H1 (cell line): ENCODE measurements around the gene OTUD1. TPM values are rescaled to one million over a fixed set of nuclear protein-coding genes. Genes with fewer than 3 reads are reported as not detected.

Source experiments
- ASH2L ChIP-seq: fragments of 200-600, 300-600 bp; sonication (generic); IDR thresholded peaks from one replicate; pipeline ENCODE4 v1.7.1; 2017; ENCODE audit warnings: low read length
- BCL11A ChIP-seq, 2 experiments: IDR thresholded peaks; one replicate each; pipeline ENCODE4 v1.6.1; 2011; ENCODE audit warnings: low read depth in 2 of 2, low read length in 2 of 2, mild to moderate bottlenecking in 2 of 2
- CREB1 ChIP-seq: IDR thresholded peaks from 2 replicates; pipeline ENCODE4 v1.6.1; 2012; ENCODE audit warnings: inconsistent platforms
- CTCF ChIP-seq, 3 experiments: IDR thresholded peaks; 1 replicate in 2 of 3; 2 replicates in 1 of 3; pipeline versions ENCODE4 v1.5.1 to v1.6.1; 2011; ENCODE audit warnings: low read length in 3 of 3, mild to moderate bottlenecking in 3 of 3, inconsistent platforms in 2 of 3, low read depth in 1 of 3, moderate library complexity in 1 of 3; ENCODE audit not compliant: insufficient read depth in 1 of 3; ENCODE audit errors: control extremely low read depth in 1 of 3
- GABPA ChIP-seq: IDR thresholded peaks from 2 replicates; pipeline ENCODE4 v1.6.1; 2011; ENCODE audit warnings: mild to moderate bottlenecking, low read length, moderate library complexity, borderline replicate concordance; ENCODE audit not compliant: insufficient read depth
- HDAC2 ChIP-seq, 2 experiments: fragments of 300-600 bp in 1 of 2; sonication (generic) in 1 of 2; IDR thresholded peaks; 2 replicates each; pipeline ENCODE4 v1.6.1; 2011 to 2012; ENCODE audit warnings: low read depth in 2 of 2, low read length in 2 of 2, mild to moderate bottlenecking in 2 of 2, moderate library complexity in 2 of 2, borderline replicate concordance in 1 of 2, inconsistent platforms in 1 of 2
- KDM4A ChIP-seq: IDR thresholded peaks from one replicate; pipeline ENCODE4 v1.7.1; 2012; ENCODE audit warnings: low read depth, mild to moderate bottlenecking, moderate library complexity, low read length, inconsistent platforms; ENCODE audit not compliant: severe bottlenecking
- MAFK ChIP-seq: IDR thresholded peaks from 2 replicates; pipeline ENCODE4 v1.6.1; 2012; ENCODE audit warnings: low read depth, mild to moderate bottlenecking, improper control_type of control experiment, low read length
- NANOG ChIP-seq: IDR thresholded peaks from 2 replicates; pipeline ENCODE4 v1.6.1; 2011; ENCODE audit warnings: low read length, low read depth, mild to moderate bottlenecking, inconsistent platforms; ENCODE audit not compliant: insufficient read depth, poor library complexity, severe bottlenecking
- NRF1 ChIP-seq: IDR thresholded peaks from 2 replicates; pipeline ENCODE4 v1.6.1; 2011; ENCODE audit warnings: mild to moderate bottlenecking, low read depth, low read length, improper control_type of control experiment
- POLR2A ChIP-seq, 2 experiments: IDR thresholded peaks; 1 replicate in 1 of 2; 2 replicates in 1 of 2; pipeline ENCODE4 v1.6.1; 2011; ENCODE audit warnings: low read depth in 2 of 2, low read length in 2 of 2, mild to moderate bottlenecking in 2 of 2; ENCODE audit errors: control extremely low read depth in 1 of 2
- RXRA ChIP-seq: IDR thresholded peaks from 2 replicates; pipeline ENCODE4 v1.6.1; 2011; ENCODE audit warnings: low read depth, mild to moderate bottlenecking, low read length, moderate library complexity; ENCODE audit not compliant: insufficient read depth
- SIN3A ChIP-seq, 2 experiments: IDR thresholded peaks in 1 of 2; conservative IDR thresholded peaks in 1 of 2; 2 replicates each; pipeline ENCODE4 v1.6.1; 2011 to 2012; ENCODE audit warnings: low read length in 2 of 2, improper control_type of control experiment in 1 of 2, low read depth in 1 of 2, mild to moderate bottlenecking in 1 of 2
- SIX5 ChIP-seq: IDR thresholded peaks from 2 replicates; pipeline ENCODE4 v1.6.1; 2011; ENCODE audit warnings: mild to moderate bottlenecking, low read depth, low read length
- SP1 ChIP-seq: IDR thresholded peaks from 2 replicates; pipeline ENCODE4 v1.6.1; 2011; ENCODE audit warnings: low read depth, low read length
- SP2 ChIP-seq: IDR thresholded peaks from 2 replicates; pipeline ENCODE4 v1.6.1; 2012; ENCODE audit warnings: mild to moderate bottlenecking, low read length, inconsistent platforms
- SUZ12 ChIP-seq: fragments of 200-600 bp; sonication (generic); IDR thresholded peaks from 2 replicates; pipeline ENCODE4 v1.6.1; 2012; ENCODE audit warnings: mild to moderate bottlenecking, inconsistent platforms, low read length, moderate library complexity, mixed read lengths
- TAF7 ChIP-seq: optimal IDR thresholded peaks from 2 replicates; pipeline ENCODE3; 2011; ENCODE audit warnings: low read depth, mild to moderate bottlenecking, inconsistent platforms, low read length, moderate library complexity, borderline replicate concordance
- ZNF274 ChIP-seq: IDR thresholded peaks from 2 replicates; pipeline ENCODE4 v1.7.0; 2012; ENCODE audit warnings: low read length, borderline replicate concordance; ENCODE audit errors: extremely low read depth
- polyA plus RNA-seq, 7 experiments: library from polyadenylated mRNA; depleted of rRNA in 3 of 7; stranded (reverse) in 5 of 7; unstranded in 2 of 7; fragments of >200 nt in 5 of 7; fragments of 200-250 nt in 2 of 7; gene quantifications; 1 replicate in 5 of 7; 2 replicates in 1 of 7; 4 replicates in 1 of 7; pipeline versions ENCODE4 v1.2.1 to v1.2.3, GENCODE V29; 2011 to 2013; ENCODE audit warnings: missing spikeins in 2 of 7, mixed read lengths in 2 of 7
- total RNA-seq: library from RNA; stranded (reverse); fragmentation: NEBNext Ultra II Directional; extraction: Animal tissue kit (Norgen Biotek cat#: 25700); gene quantifications from 2 replicates; pipeline ENCODE4 v1.2.1, GENCODE V29; 2021
- TF ChIP-seq, protein P1 (sequence below): IDR thresholded peaks from 2 replicates; pipeline ENCODE4 v1.6.1; 2012; ENCODE audit warnings: inconsistent platforms

OTUD1 gene
- total and polyA plus RNA-seq, 2 of the 8 experiments (the other 6 are each of a cell fraction or from before 2014, with no cell fraction given) = 1.3 to 7.1 TPM

- TF ChIP-seq CTCF (IDR thresholded peaks at IDR 0.05; ENCODE audit: control extremely low read depth in 1 of 3, insufficient read depth in 1 of 3, low read depth in 1 of 3, low read length in 3 of 3) = no peak
- no peak for TF ChIP-seq BCL11A (IDR thresholded peaks at IDR 0.05; ENCODE audit: low read depth in 2 of 2, low read length in 2 of 2)
- no peak for TF ChIP-seq NRF1
- TF ChIP-seq CREB1 = no peak
- TF ChIP-seq HDAC2 (IDR thresholded peaks at IDR 0.05; ENCODE audit: borderline replicate concordance in 1 of 2, low read depth in 2 of 2, low read length in 2 of 2) = 0 out of 4 replicates have a peak, but pooled peaks of 1 of the 2 experiments have one; percentile 39
- TF ChIP-seq SIX5 = no peak
- no peak for TF ChIP-seq NANOG
- TF ChIP-seq MAFK = no peak
- no peak for TF ChIP-seq SP2
- TF ChIP-seq ASH2L = no peak
- TF ChIP-seq SIN3A (conservative IDR thresholded peaks at IDR 0.05 in 1 of 2, IDR thresholded peaks at IDR 0.05 in 1 of 2; ENCODE audit: low read depth in 1 of 2, low read length in 2 of 2) = 0 out of 4 replicates have a peak, but pooled peaks of 1 of the 2 experiments have one; percentile 31
- no peak for TF ChIP-seq SP1
- no peak for TF ChIP-seq TAF7
- peak; percentile 85 for TF ChIP-seq KDM4A
- TF ChIP-seq SUZ12 = no peak; the same call in 1 of the 2 replicates
- TF ChIP-seq, protein P1, sequence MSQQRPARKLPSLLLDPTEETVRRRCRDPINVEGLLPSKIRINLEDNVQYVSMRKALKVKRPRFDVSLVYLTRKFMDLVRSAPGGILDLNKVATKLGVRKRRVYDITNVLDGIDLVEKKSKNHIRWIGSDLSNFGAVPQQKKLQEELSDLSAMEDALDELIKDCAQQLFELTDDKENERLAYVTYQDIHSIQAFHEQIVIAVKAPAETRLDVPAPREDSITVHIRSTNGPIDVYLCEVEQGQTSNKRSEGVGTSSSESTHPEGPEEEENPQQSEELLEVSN = no peak
- TF ChIP-seq POLR2A (IDR thresholded peaks at IDR 0.05; ENCODE audit: control extremely low read depth in 1 of 2, low read depth in 2 of 2, low read length in 2 of 2) = no peak
- TF ChIP-seq ZNF274 = no peak
- no peak for TF ChIP-seq RXRA
- TF ChIP-seq GABPA = no peak
Measured at GRCh38 chr10:23439961-23440889, 1.4 kb downstream of the OTUD1 start (continued).
